Psoas muscle (tissue), 8 donors: ENCODE results near the gene STXBP6. TPM values are rescaled to one million over a fixed set of nuclear protein-coding genes. Genes with fewer than 3 reads are reported as not detected.

ENCODE experiments used
- ATAC-seq, 4 donors: fragments of 200-7000 bp; cut with Tn5 transposase; one replicate each; pipeline ENCODE4 v1.9.1; 2020; ENCODE audit warnings: moderate library complexity in 3 of 4, mild to moderate bottlenecking in 2 of 4
- DNase-seq, 2 donors: peaks; one replicate each; pipeline ENCODE4 v3.0.0-alpha.2; 2020
- H3K27ac ChIP-seq: fragments of 200-600 bp; one replicate; pipeline ENCODE4 v1.8.0; 2022
- H3K27me3 ChIP-seq, 3 donors: fragments of 200-600 bp in 1 of 3; one replicate each; pipeline versions ENCODE4 v1.6.1 to v1.8.0; 2013 to 2022; ENCODE audit warnings: low read length in 2 of 3, mild to moderate bottlenecking in 2 of 3, moderate library complexity in 1 of 3; ENCODE audit not compliant: insufficient read depth in 3 of 3
- H3K36me3 ChIP-seq, 2 donors: fragments of 200-600 bp in 1 of 2; one replicate each; pipeline versions ENCODE4 v1.6.1 to v1.8.0; 2013 to 2022; ENCODE audit warnings: low read depth in 1 of 2, mild to moderate bottlenecking in 1 of 2, moderate library complexity in 1 of 2; ENCODE audit not compliant: insufficient read depth in 1 of 2
- H3K4me1 ChIP-seq: fragments of 200-600 bp; one replicate; pipeline ENCODE4 v1.8.0; 2022
- H3K4me3 ChIP-seq: fragments of 200-600 bp; one replicate; pipeline ENCODE4 v1.8.0; 2022; ENCODE audit warnings: mild to moderate bottlenecking
- H3K9me3 ChIP-seq: fragments of 200-600 bp; one replicate; pipeline ENCODE4 v1.8.0; 2022
- CTCF ChIP-seq: fragments of 200-600 bp; IDR thresholded peaks from one replicate; pipeline ENCODE4 v1.8.0; 2022; ENCODE audit warnings: antibody characterized with exemption
- WGBS, 3 donors: extraction: QIAGEN DNeasy Blood & Tissue Kit; methylation state at CpG; one replicate each; pipeline versions ENCODE4 v1.1.6 to v1.1.7; 2013; 5-methylcytosine and 5-hydroxymethylcytosine counted together
- intact Hi-C, 2 donors: fragments of 100-400 bp; cut with DNase I; formaldehyde crosslinking; loops; one replicate each; pipeline versions ENCODE4 v1.11.0 to v1.14.2; 2022
- polyA plus RNA-seq, 3 donors: library from polyadenylated mRNA; stranded (reverse); fragments of 200-250 nt; gene quantifications; one replicate each; pipeline ENCODE4 v1.2.3, GENCODE V29; 2013
- total RNA-seq, 4 donors: library from RNA; stranded (reverse); fragmentation: NEBNext Ultra II Directional in 2 of 4; extraction: Animal tissue kit (Norgen Biotek cat#: 25700) in 2 of 4; gene quantifications; one replicate each; pipeline versions ENCODE4 v1.2.1 to v1.2.4, GENCODE V29; 2021 to 2023
- donor health status: healthy with polysubstance abuse.
- donor health status: DM: no; HTN: no; CAD: no; lungs with moderate emphysema.
- donor health status: Bipolar disorder and iron deficiency.
- donor health status: healthy.
- donor health status: DM: yes; HTN: yes; CAD: no.
- donor health status: DM: no; HTN: no; CAD: no.
- donor health status: DM: no; HTN: no; CAD: no.
- donor health status: DM: yes; HTN: yes; CAD: no.

Gene STXBP6
- total and polyA plus RNA-seq, 7 donors, result 1.1 to 3.5 (median 2.2) TPM

GRCh38 chr14:24881116-24881893 is 168.6 kb downstream of the STXBP6 start:
- Histone ChIP-seq H3K4me3 (no peak overlapping the region), H3K36me3 (no peaks in the 10 kb centered on the region), H3K27ac (no peak overlapping the region), H3K27me3 (no peaks in the 10 kb centered on the region), H3K9me3 (no peaks in the 10 kb centered on the region), H3K4me1 (peaks cover 8% of the 10 kb centered on the region)
- ATAC-seq (no peak), DNase-seq (no peak)
- intact Hi-C loops, result no loop called here
- no peak for TF ChIP-seq CTCF
- 94 to 98% (median 95%) methylated on average over 2 of the region's 2 CpGs for WGBS, 3 donors

GRCh38 chr14:24880689-24881088 is 169.3 kb downstream of the STXBP6 start:
- intact Hi-C loops, result no loop called here
- no peak for DNase-seq
- WGBS, 3 donors, result 65 to 81% (median 67%) methylated on average over 4 of the region's 4 CpGs
- ATAC-seq, result no peak
- Histone ChIP-seq H3K36me3 (no peaks in the 10 kb centered on the region), H3K4me3 (no peak overlapping the region), H3K27ac (no peak overlapping the region), H3K4me1 (peaks cover 8% of the 10 kb centered on the region), H3K27me3 (no peaks in the 10 kb centered on the region), H3K9me3 (no peaks in the 10 kb centered on the region)
- no peak for TF ChIP-seq CTCF

GRCh38 chr14:24879661-24880386 is 170.1 kb downstream of the STXBP6 start:
- peak overlapping the region; percentile 53 for H3K27ac ChIP-seq
- H3K4me3 ChIP-seq, result no peak overlapping the region
- TF ChIP-seq CTCF, result no peak
- WGBS, 3 donors, result 64 to 74% (median 69%) methylated on average over 8 of the region's 8 CpGs
- no peak for DNase-seq
- H3K27me3 ChIP-seq, result no peaks in the 10 kb centered on the region
- H3K4me1 ChIP-seq, result peaks cover 8% of the 10 kb centered on the region
- intact Hi-C loops, result no loop called here
- ATAC-seq, result no peak
- no peaks in the 10 kb centered on the region for H3K36me3 ChIP-seq
- no peaks in the 10 kb centered on the region for H3K9me3 ChIP-seq

GRCh38 chr14:24876996-24877395 is 173.0 kb downstream of the STXBP6 start:
- intact Hi-C loops, result no loop called here
- DNase-seq (no peak), ATAC-seq (no peak)
- Histone ChIP-seq H3K9me3 (no peaks in the 10 kb centered on the region), H3K27ac (no peak overlapping the region), H3K27me3 (no peaks in the 10 kb centered on the region), H3K4me3 (no peak overlapping the region), H3K4me1 (peaks cover 8% of the 10 kb centered on the region), H3K36me3 (no peaks in the 10 kb centered on the region)
- no peak for TF ChIP-seq CTCF
- WGBS, 3 donors, result 13 to 32% (median 19%) methylated on average over 1 of the region's 1 CpG
